Measurements from ENCODE around the gene ZBTB2. TPM values are rescaled to one million over a fixed set of nuclear protein-coding genes. Genes with fewer than 3 reads are reported as not detected.

Gene ZBTB2
- total RNA-seq, 6 donors from 2014 or later, result 4.2 to 18.5 (median 10.9) TPM

- ATAC-seq (ENCODE audit: low FRiP score in 2 of 2) (peak in 1 of 2 donors; percentile 39), DNase-seq (no peak)
- peaks cover 0 to 9% (median 8%) of the 10 kb centered on the region in 4 donors for H3K4me1 ChIP-seq
- no peak for TF ChIP-seq POLR2A (IDR thresholded peaks at IDR 0.05)
- TF ChIP-seq, protein P1, sequence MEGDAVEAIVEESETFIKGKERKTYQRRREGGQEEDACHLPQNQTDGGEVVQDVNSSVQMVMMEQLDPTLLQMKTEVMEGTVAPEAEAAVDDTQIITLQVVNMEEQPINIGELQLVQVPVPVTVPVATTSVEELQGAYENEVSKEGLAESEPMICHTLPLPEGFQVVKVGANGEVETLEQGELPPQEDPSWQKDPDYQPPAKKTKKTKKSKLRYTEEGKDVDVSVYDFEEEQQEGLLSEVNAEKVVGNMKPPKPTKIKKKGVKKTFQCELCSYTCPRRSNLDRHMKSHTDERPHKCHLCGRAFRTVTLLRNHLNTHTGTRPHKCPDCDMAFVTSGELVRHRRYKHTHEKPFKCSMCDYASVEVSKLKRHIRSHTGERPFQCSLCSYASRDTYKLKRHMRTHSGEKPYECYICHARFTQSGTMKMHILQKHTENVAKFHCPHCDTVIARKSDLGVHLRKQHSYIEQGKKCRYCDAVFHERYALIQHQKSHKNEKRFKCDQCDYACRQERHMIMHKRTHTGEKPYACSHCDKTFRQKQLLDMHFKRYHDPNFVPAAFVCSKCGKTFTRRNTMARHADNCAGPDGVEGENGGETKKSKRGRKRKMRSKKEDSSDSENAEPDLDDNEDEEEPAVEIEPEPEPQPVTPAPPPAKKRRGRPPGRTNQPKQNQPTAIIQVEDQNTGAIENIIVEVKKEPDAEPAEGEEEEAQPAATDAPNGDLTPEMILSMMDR (IDR thresholded peaks at IDR 0.05), result no peak
- no peak for TF ChIP-seq EP300 (IDR thresholded peaks at IDR 0.05)
- TF ChIP-seq POLR2AphosphoS5 (IDR thresholded peaks at IDR 0.05), result no peak
- H3K4me3 ChIP-seq, result no peak overlapping the region
- H3K27ac ChIP-seq, result no peak overlapping the region
- H3K9me3 ChIP-seq, result no peaks in the 10 kb centered on the region
- WGBS, 2 donors, result 92 to 95% methylated on average over 6 of the region's 6 CpGs
- H3K36me3 ChIP-seq, result peaks cover 8 to 49% (median 40%) of the 10 kb centered on the region in 4 donors
- H3K27me3 ChIP-seq, result no peaks in the 10 kb centered on the region
These were observed 20.8 kb downstream of the ZBTB2 start for GRCh38 chr6:151370509-151371078.

DNA sequence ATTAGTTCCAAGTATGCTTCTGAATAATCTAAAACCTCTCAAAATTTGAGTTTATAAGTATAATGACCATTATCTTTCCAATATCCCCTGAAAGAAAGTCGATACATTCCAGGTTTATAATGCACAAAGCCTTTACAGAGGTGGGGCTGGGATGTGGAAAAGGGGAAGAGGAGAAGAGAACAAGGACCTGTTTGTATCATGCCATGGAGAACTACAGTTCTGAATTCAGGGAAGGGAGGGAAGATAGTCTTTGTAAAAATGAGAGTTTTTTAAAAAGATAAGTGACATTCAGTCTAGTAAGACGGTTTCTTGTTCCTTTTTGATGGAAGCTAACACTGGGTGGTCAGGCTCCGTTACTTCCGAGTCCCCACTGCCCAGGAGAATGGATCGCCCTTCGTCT, 26.1 kb downstream of the ZBTB2 start:
- no peak for ATAC-seq (ENCODE audit: low FRiP score in 2 of 2)

DNA sequence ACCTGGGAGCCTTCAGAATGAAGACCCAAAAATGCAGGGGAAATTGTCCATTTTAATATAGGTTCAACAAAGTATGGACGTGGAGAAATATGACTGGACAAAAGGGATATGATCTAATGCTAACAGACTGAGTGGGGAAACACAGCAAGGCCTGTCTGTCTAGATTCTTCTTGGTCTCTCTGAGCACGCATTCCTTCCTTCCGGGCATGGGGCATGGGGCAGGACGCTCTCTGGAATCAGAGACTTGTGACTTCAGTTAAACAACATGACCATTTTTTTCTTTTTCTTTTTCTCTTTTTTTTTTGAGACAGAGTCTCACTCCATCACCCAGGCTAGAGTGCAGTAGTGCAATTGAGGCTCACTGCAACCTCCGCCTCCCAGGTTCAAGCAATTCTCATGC, 31.9 kb downstream of the ZBTB2 start:
- Histone ChIP-seq H3K27ac (no peak overlapping the region), H3K4me1 (peaks cover 0 to 3% (median 0%) of the 10 kb centered on the region in 4 donors), H3K4me3 (no peak overlapping the region), H3K9me3 (no peaks in the 10 kb centered on the region), H3K27me3 (no peaks in the 10 kb centered on the region), H3K36me3 (peaks cover 0 to 52% (median 7%) of the 10 kb centered on the region in 4 donors)
- ATAC-seq (ENCODE audit: low FRiP score in 2 of 2) (no peak), DNase-seq (no peak)
- 96 to 99% methylated on average over 5 of the region's 5 CpGs for WGBS, 2 donors
- TF ChIP-seq, protein P1 (IDR thresholded peaks at IDR 0.05), result no peak
- no peak for TF ChIP-seq POLR2A (IDR thresholded peaks at IDR 0.05)
- no peak for TF ChIP-seq EP300 (IDR thresholded peaks at IDR 0.05)
- no peak for TF ChIP-seq POLR2AphosphoS5 (IDR thresholded peaks at IDR 0.05)

More for the DNA sequence above, 26.1 kb downstream of the ZBTB2 start:
- H3K27ac ChIP-seq, result no peak overlapping the region
- peaks cover 9 to 61% (median 35%) of the 10 kb centered on the region in 4 donors for H3K36me3 ChIP-seq
- no peak for DNase-seq
- no peaks in the 10 kb centered on the region for H3K4me1 ChIP-seq
- no peaks in the 10 kb centered on the region for H3K27me3 ChIP-seq
- no peaks in the 10 kb centered on the region for H3K9me3 ChIP-seq
- TF ChIP-seq POLR2AphosphoS5 (IDR thresholded peaks at IDR 0.05), result no peak
- no peak for TF ChIP-seq POLR2A (IDR thresholded peaks at IDR 0.05)
- TF ChIP-seq, protein P1 (IDR thresholded peaks at IDR 0.05), result no peak
- no peak for TF ChIP-seq EP300 (IDR thresholded peaks at IDR 0.05)
- no peak overlapping the region for H3K4me3 ChIP-seq
- 95% methylated on average over 6 of the region's 6 CpGs for WGBS, 2 donors

- H3K27ac ChIP-seq, result no peak overlapping the region
- no peak for DNase-seq
- no peak for ATAC-seq (ENCODE audit: low FRiP score in 2 of 2)
- TF ChIP-seq POLR2AphosphoS5 (IDR thresholded peaks at IDR 0.05) (no peak), EP300 (IDR thresholded peaks at IDR 0.05) (no peak), POLR2A (IDR thresholded peaks at IDR 0.05) (no peak)
- TF ChIP-seq, protein P1 (IDR thresholded peaks at IDR 0.05), result no peak
- H3K4me1 ChIP-seq, result peaks cover 0 to 3% (median 0%) of the 10 kb centered on the region in 4 donors
- peaks cover 0 to 51% (median 7%) of the 10 kb centered on the region in 4 donors for H3K36me3 ChIP-seq
- 97 to 98% methylated on average over 3 of the region's 3 CpGs for WGBS, 2 donors
- H3K4me3 ChIP-seq, result no peak overlapping the region
- H3K27me3 ChIP-seq, result no peaks in the 10 kb centered on the region
- no peaks in the 10 kb centered on the region for H3K9me3 ChIP-seq
These were observed 32.9 kb downstream of the ZBTB2 start for GRCh38 chr6:151358475-151358874.

Measured in upper lobe of left lung (tissue), 6 donors.